Uterus (tissue), 2 donors: ENCODE results near the gene NPTX1.

Experiments
- POLR2A ChIP-seq, 2 donors: fragments of 450-650 bp; IDR thresholded peaks; one replicate each; pipeline ENCODE4 v1.6.1; 2016; ENCODE audit warnings: antibody characterized with exemption in 2 of 2, mild to moderate bottlenecking in 1 of 2, moderate library complexity in 1 of 2
- TF ChIP-seq, protein P1 (sequence below), 4 experiments: fragments of 200-600 bp in 2 of 4; fragments of 450-650 bp in 2 of 4; sonication (generic) in 2 of 4; IDR thresholded peaks; one replicate each; pipeline ENCODE4 v1.5.1; 2016 to 2019; ENCODE audit warnings: antibody characterized with exemption in 4 of 4, mild to moderate bottlenecking in 2 of 4, moderate library complexity in 1 of 4

DNA sequence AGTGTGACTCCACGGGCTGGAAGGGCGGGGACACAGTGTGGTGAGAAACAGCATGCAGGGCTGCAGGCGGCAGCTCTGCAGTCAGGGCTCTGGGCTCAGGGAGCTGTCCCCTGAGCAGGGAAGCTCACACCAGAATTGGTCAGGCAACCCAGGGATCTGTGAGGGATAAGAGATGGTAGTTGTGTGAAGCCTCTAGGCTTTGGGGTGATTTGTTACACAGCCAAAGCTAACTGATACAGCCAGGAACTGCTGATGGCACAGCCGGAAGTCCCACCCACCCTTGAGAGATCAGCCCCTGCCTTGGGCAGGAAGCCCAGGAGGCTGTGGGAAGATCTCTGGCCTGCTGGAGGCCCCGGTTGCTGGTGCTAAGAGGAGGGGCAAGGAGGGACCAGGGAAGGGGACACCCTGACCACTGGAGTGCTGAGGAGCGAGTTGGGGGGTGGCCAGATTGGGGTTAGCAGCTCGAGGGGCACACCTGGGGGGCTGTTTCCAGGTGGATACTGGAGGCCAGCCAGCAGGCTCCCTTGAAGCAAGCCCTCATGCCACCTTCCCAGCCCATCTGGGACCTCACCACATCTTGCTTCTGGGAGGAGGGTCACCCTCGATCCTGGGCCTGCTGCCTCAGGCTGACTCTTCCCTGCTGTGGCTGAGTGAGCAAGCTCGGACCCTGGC is 25.2 kb downstream of the NPTX1 start:
- TF ChIP-seq, protein P1, sequence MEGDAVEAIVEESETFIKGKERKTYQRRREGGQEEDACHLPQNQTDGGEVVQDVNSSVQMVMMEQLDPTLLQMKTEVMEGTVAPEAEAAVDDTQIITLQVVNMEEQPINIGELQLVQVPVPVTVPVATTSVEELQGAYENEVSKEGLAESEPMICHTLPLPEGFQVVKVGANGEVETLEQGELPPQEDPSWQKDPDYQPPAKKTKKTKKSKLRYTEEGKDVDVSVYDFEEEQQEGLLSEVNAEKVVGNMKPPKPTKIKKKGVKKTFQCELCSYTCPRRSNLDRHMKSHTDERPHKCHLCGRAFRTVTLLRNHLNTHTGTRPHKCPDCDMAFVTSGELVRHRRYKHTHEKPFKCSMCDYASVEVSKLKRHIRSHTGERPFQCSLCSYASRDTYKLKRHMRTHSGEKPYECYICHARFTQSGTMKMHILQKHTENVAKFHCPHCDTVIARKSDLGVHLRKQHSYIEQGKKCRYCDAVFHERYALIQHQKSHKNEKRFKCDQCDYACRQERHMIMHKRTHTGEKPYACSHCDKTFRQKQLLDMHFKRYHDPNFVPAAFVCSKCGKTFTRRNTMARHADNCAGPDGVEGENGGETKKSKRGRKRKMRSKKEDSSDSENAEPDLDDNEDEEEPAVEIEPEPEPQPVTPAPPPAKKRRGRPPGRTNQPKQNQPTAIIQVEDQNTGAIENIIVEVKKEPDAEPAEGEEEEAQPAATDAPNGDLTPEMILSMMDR (IDR thresholded peaks at IDR 0.05) = no peak
- TF ChIP-seq POLR2A (IDR thresholded peaks at IDR 0.05) = no peak
